Stimulated activated CD4-positive, alpha-beta T cell treated with anti-CD3 and anti-CD28 coated beads, Interleukin-12 subunit alpha, Interleukin-12 subunit beta, amount 100 ng/mL, for 24 hours (primary cell): ENCODE results near the gene NUP54.

Source experiments
- DNase-seq, 2 experiments: peaks; one replicate each; pipeline ENCODE4 v3.0.0-alpha.2; 2020; ENCODE audit warnings: low read depth in 2 of 2

NUP54 gene

GRCh38 chr4:76147454-76148141 lies 599 bp downstream of the NUP54 start:
- DNase-seq = peak; percentile 14 to 58

- no peak for DNase-seq
Measured at GRCh38 chr4:76144546-76144945, 3.7 kb downstream of the NUP54 start.

GRCh38 chr4:76141241-76141640 lies 7.0 kb downstream of the NUP54 start:
- DNase-seq = no peak

GRCh38 chr4:76127754-76128153 lies 20.4 kb downstream of the NUP54 start:
- DNase-seq = no peak

- no peak for DNase-seq
Measured at GRCh38 chr4:76125816-76126215, 22.4 kb downstream of the NUP54 start.

- DNase-seq = no peak
Measured at GRCh38 chr4:76120199-76120598, 28.0 kb downstream of the NUP54 start.

- no peak for DNase-seq
Measured at GRCh38 chr4:76117536-76117935, 30.7 kb downstream of the NUP54 start.

GRCh38 chr4:76116821-76117220 lies 31.4 kb downstream of the NUP54 start:
- DNase-seq = no peak

- no peak for DNase-seq
Measured at GRCh38 chr4:76108467-76109181, 39.6 kb downstream of the NUP54 start.

GRCh38 chr4:76106442-76106841 lies 41.8 kb downstream of the NUP54 start:
- no peak for DNase-seq

- DNase-seq = no peak
Measured at GRCh38 chr4:76105652-76106051, 42.5 kb downstream of the NUP54 start.

- DNase-seq = no peak
Measured at GRCh38 chr4:76096076-76096475, 52.1 kb downstream of the NUP54 start.

- DNase-seq = no peak
Measured at GRCh38 chr4:76095568-76095967, 52.6 kb downstream of the NUP54 start.

GRCh38 chr4:76091052-76091451 lies 57.1 kb downstream of the NUP54 start:
- no peak for DNase-seq

GRCh38 chr4:76090241-76090691 lies 57.9 kb downstream of the NUP54 start:
- DNase-seq = no peak

- DNase-seq = no peak
Measured at GRCh38 chr4:76088719-76089118, 59.5 kb downstream of the NUP54 start.

GRCh38 chr4:76087007-76087769 lies 61.0 kb downstream of the NUP54 start:
- no peak for DNase-seq

GRCh38 chr4:76084542-76084941 lies 63.7 kb downstream of the NUP54 start:
- no peak for DNase-seq

GRCh38 chr4:76083386-76083988 lies 64.7 kb downstream of the NUP54 start:
- no peak for DNase-seq

GRCh38 chr4:76078033-76078613 lies 70.1 kb downstream of the NUP54 start:
- DNase-seq = no peak

- DNase-seq = no peak
Measured at GRCh38 chr4:76074993-76075600, 73.1 kb downstream of the NUP54 start.
